Pancreas (tissue), 10 donors: ENCODE data around the gene C14orf132. TPM values are rescaled to one million over a fixed set of nuclear protein-coding genes. Genes with fewer than 3 reads are reported as not detected.
A peak's percentile ranks its signal among the peaks of the same experiment; 100 is the strongest.

Source experiments
- ATAC-seq, 4 donors: fragments of 200-7000 bp; cut with Tn5 transposase; one replicate each; pipeline versions ENCODE4 v1.8.0 to v1.9.1; 2020; ENCODE audit warnings: mild to moderate bottlenecking in 4 of 4, moderate library complexity in 4 of 4
- DNase-seq, 6 donors: peaks; one replicate each; pipeline ENCODE4 v3.0.0-alpha.2; 2020
- FAIRE-seq: peaks from 2 replicates; lab custom pipeline; 2012; peaks lifted over from hg19 to GRCh38; lab: Jason Lieb, UNC
- H3K27ac ChIP-seq, 4 donors: fragments of 200-600 bp; sonication (generic); 1 replicate in 3 of 4; 2 replicates in 1 of 4; pipeline versions ENCODE4 v1.5.0 to v1.8.0; 2020
- H3K27me3 ChIP-seq, 4 donors: fragments of 200-600 bp; one replicate each; pipeline ENCODE4 v1.8.0; 2021
- H3K36me3 ChIP-seq, 3 donors: fragments of 200-600 bp; sonication (generic) in 1 of 3; one replicate each; pipeline versions ENCODE4 v1.5.0 to v1.8.0; 2020 to 2021
- H3K4me1 ChIP-seq, 3 donors: fragments of 200-600 bp; one replicate each; pipeline ENCODE4 v1.8.0; 2021
- H3K4me3 ChIP-seq, 4 donors: fragments of 200-600 bp; sonication (generic) in 2 of 4; one replicate each; pipeline versions ENCODE4 v1.5.0 to v1.8.0; 2020 to 2021
- H3K9me3 ChIP-seq, 4 donors: fragments of 200-600 bp; one replicate each; pipeline ENCODE4 v1.8.0; 2021
- CTCF ChIP-seq, 4 donors: fragments of 200-600 bp; sonication (generic) in 3 of 4; IDR thresholded peaks; one replicate each; pipeline versions ENCODE4 v1.5.0 to v1.8.0; 2021; ENCODE audit warnings: antibody characterized with exemption in 4 of 4
- WGBS, 2 donors: extraction: QIAGEN DNeasy Blood & Tissue Kit; methylation state at CpG; one replicate each; pipeline ENCODE4 v1.1.7; 2013; 5-methylcytosine and 5-hydroxymethylcytosine counted together
- intact Hi-C, 3 donors: fragments of 100-400 bp; cut with DNase I; formaldehyde crosslinking; loops; one replicate each; pipeline versions ENCODE4 v1.11.1 to v1.14.2; 2022
- polyA plus RNA-seq, 2 donors: library from polyadenylated mRNA; stranded (reverse); fragments of 200-250 nt; gene quantifications; one replicate each; pipeline ENCODE4 v1.2.3, GENCODE V29; 2013
- total RNA-seq, 6 donors: library from RNA; stranded (reverse); fragmentation: NEBNext Ultra II Directional in 4 of 6; extraction: Animal tissue kit (Norgen Biotek cat#: 25700) in 4 of 6; gene quantifications; one replicate each; pipeline versions ENCODE4 v1.2.1 to v1.2.4, GENCODE V29; 2021 to 2023
- donor health status: healthy with polysubstance abuse.
- donor health status: DM: no; HTN: no; CAD: no; lungs with moderate emphysema.
- donor health status: DM: no; HTN: no; CAD: no.
- donor health status: control.
- donor health status: control.
- donor health status: Bipolar disorder and iron deficiency.
- donor health status: DM: yes; HTN: yes; CAD: no.
- donor health status: DM: no; HTN: no; CAD: no.
- donor health status: DM: no; HTN: no; CAD: no.
- donor health status: DM: yes; HTN: yes; CAD: no.

Gene C14orf132
- 1 to 10 TPM; 1.5 to 6.7 (median 3.4) TPM for total RNA-seq
- 10 to 100 TPM in 1 of 2 donors, 1 to 10 TPM in 1; 3.5 to 11.7 TPM for polyA plus RNA-seq

GRCh38 chr14:96038920-96039632 is at the start of gene C14orf132:
Gene C14orf132 (plus strand): TSS chr14:96039362. CDS start chr14:96039501, 139 bp downstream.
- H3K4me3 ChIP-seq: peak within 1 kb of the TSS; percentile 54 to 85 (median 77)
- ATAC-seq (peak; percentile 92 to 94 (median 92)), FAIRE-seq (no peak), DNase-seq (peak; percentile 50 to 85 (median 66))
- intact Hi-C loops: no loop called here
- H3K9me3 ChIP-seq: no peaks in the 10 kb centered on the region
- WGBS, 2 donors: 0 to 2% methylated on average over 26 to 72 of the region's 72 CpGs
- no peaks in the 10 kb centered on the region for H3K36me3 ChIP-seq
- H3K27ac ChIP-seq: peak within 1 kb of the TSS in 2 of 4 donors; percentile 8 to 37
- H3K4me1 ChIP-seq: no peaks in the 10 kb centered on the region
- no peaks in the 10 kb centered on the region for H3K27me3 ChIP-seq
- TF ChIP-seq CTCF (IDR thresholded peaks at IDR 0.05): no peak

GRCh38 chr14:95993768-95994592 is 45.2 kb upstream of the C14orf132 start:
- H3K9me3 ChIP-seq: no peaks in the 10 kb centered on the region
- peaks cover 0 to 6% (median 0%) of the 10 kb centered on the region in 4 donors for H3K27me3 ChIP-seq
- intact Hi-C loops: loop anchor here in 1 of 3 donors (5.0 to 10.0 kb wide), 2 partner anchors 432 to 539 kb away; no protein-coding TSS in a partner anchor
- no peak overlapping the region for H3K27ac ChIP-seq
- no peaks in the 10 kb centered on the region for H3K4me1 ChIP-seq
- peak; percentile 69 to 84 (median 74) for TF ChIP-seq CTCF (IDR thresholded peaks at IDR 0.05)
- peak in 3 of 4 donors; percentile 77 for ATAC-seq
- WGBS, 2 donors: 53% methylated on average over 5 of the region's 5 CpGs
- no peaks in the 10 kb centered on the region for H3K36me3 ChIP-seq
- no peak overlapping the region for H3K4me3 ChIP-seq
- peak in 4 of 6 donors; percentile 9 to 31 (median 20) for DNase-seq
- no peak for FAIRE-seq

GRCh38 chr14:95994593-95994928 is 44.6 kb upstream of the C14orf132 start:
- Histone ChIP-seq H3K27ac (no peak overlapping the region), H3K27me3 (peaks cover 0 to 6% (median 0%) of the 10 kb centered on the region in 4 donors), H3K36me3 (no peaks in the 10 kb centered on the region), H3K9me3 (no peaks in the 10 kb centered on the region), H3K4me1 (no peaks in the 10 kb centered on the region), H3K4me3 (no peak overlapping the region)
- intact Hi-C loops: loop anchor here in 1 of 3 donors (5.0 to 10.0 kb wide), 2 partner anchors 432 to 540 kb away; no protein-coding TSS in a partner anchor
- 18 to 19% methylated on average over 3 of the region's 3 CpGs for WGBS, 2 donors
- TF ChIP-seq CTCF (IDR thresholded peaks at IDR 0.05): no peak
- FAIRE-seq: no peak
- no peak for DNase-seq
- no peak for ATAC-seq

GRCh38 chr14:95998656-95999055 is 40.5 kb upstream of the C14orf132 start:
- ATAC-seq (peak in 1 of 4 donors; percentile 56), FAIRE-seq (no peak), DNase-seq (no peak)
- intact Hi-C loops: loop anchor here in 1 of 3 donors (10.0 kb wide), 1 partner anchor 544 kb away; no protein-coding TSS in a partner anchor
- H3K36me3 ChIP-seq: no peaks in the 10 kb centered on the region
- no peaks in the 10 kb centered on the region for H3K9me3 ChIP-seq
- peak in 1 of 4 donors; percentile 13 for TF ChIP-seq CTCF (IDR thresholded peaks at IDR 0.05)
- H3K27ac ChIP-seq: no peak overlapping the region
- peaks cover 0 to 10% (median 0%) of the 10 kb centered on the region in 4 donors for H3K27me3 ChIP-seq
- no peaks in the 10 kb centered on the region for H3K4me1 ChIP-seq
- H3K4me3 ChIP-seq: no peak overlapping the region
- 10% methylated on average over 1 of the region's 1 CpG for WGBS, 2 donors
